Activated CD8-positive, alpha-beta memory T cell treated with anti-CD3 and anti-CD28 coated beads, Interleukin-2, amount 50 U/mL, for 4 hours (primary cell): Measurements from ENCODE around the gene RNF115.
A peak's percentile ranks its signal among the peaks of the same experiment; 100 is the strongest.
"Not testable (repeated sequence)": the region's sequence is repeated elsewhere in the genome, so short reads cannot be mapped to it uniquely, and the experiment has no call there.

Experiments used
- DNase-seq: peaks from one replicate; pipeline ENCODE4 v3.0.0-alpha.2; 2020

Gene RNF115

GRCh38 chr1:145726193-145726592 lies 97.7 kb downstream of the RNF115 start:
- DNase-seq = not testable (repeated sequence)

GRCh38 chr1:145720878-145721671 lies 102.8 kb downstream of the RNF115 start:
- peak; percentile 76 for DNase-seq

- DNase-seq = no peak
Measured at GRCh38 chr1:145720556-145720877, 103.4 kb downstream of the RNF115 start.

- no peak for DNase-seq
Measured at GRCh38 chr1:145719230-145720079, 104.4 kb downstream of the RNF115 start, which contains the start of gene CD160. TSS of gene CD160 (plus strand) at chr1:145719499. CDS start at chr1:145728328, 8,829 bp downstream.

GRCh38 chr1:145718465-145718864 lies 105.4 kb downstream of the RNF115 start:
- not testable (repeated sequence) for DNase-seq

- DNase-seq = no peak
Measured at GRCh38 chr1:145717833-145718232, 106.1 kb downstream of the RNF115 start.

- no peak for DNase-seq
Measured at GRCh38 chr1:145716641-145717345, 107.1 kb downstream of the RNF115 start.

- no peak for DNase-seq
Measured at GRCh38 chr1:145714524-145715111, 109.3 kb downstream of the RNF115 start.

- DNase-seq = no peak
Measured at GRCh38 chr1:145711213-145711651, 112.7 kb downstream of the RNF115 start.

GRCh38 chr1:145710291-145711027 lies 113.4 kb downstream of the RNF115 start:
- DNase-seq = no peak

GRCh38 chr1:145708063-145708462 lies 115.8 kb downstream of the RNF115 start:
- DNase-seq = no peak

- no peak for DNase-seq
Measured at GRCh38 chr1:145707183-145707867, 116.6 kb downstream of the RNF115 start, which contains the start of gene PDZK1. TSS of gene PDZK1 (minus strand) at chr1:145707368. CDS start at chr1:145688021, 19,347 bp downstream.

- no peak for DNase-seq
Measured at GRCh38 chr1:145706086-145706664, 117.7 kb downstream of the RNF115 start.

GRCh38 chr1:145705622-145706021 lies 118.3 kb downstream of the RNF115 start:
- no peak for DNase-seq

- DNase-seq = no peak
Measured at GRCh38 chr1:145702826-145703225, 121.1 kb downstream of the RNF115 start.

GRCh38 chr1:145702052-145702451 lies 121.8 kb downstream of the RNF115 start:
- DNase-seq = no peak

- DNase-seq = no peak
Measured at GRCh38 chr1:145701306-145701862, 122.5 kb downstream of the RNF115 start.

GRCh38 chr1:145696630-145696960 lies 127.3 kb downstream of the RNF115 start:
- DNase-seq = no peak

- DNase-seq = no peak
Measured at GRCh38 chr1:145695821-145696629, 127.9 kb downstream of the RNF115 start.
